Adrenal gland (tissue), 5 donors: ENCODE results near the gene SORCS3.

Source experiments
- CTCF ChIP-seq, 6 experiments: fragments of 450-650 bp in 4 of 6; fragments of 200-600 bp in 2 of 6; sonication (generic) in 1 of 6; IDR thresholded peaks; 1 replicate in 5 of 6; 2 replicates in 1 of 6; pipeline versions ENCODE4 v1.5.1 to v1.8.0; 2016 to 2021; ENCODE audit warnings: antibody characterized with exemption in 6 of 6, mild to moderate bottlenecking in 2 of 6, moderate library complexity in 1 of 6
- POLR2A ChIP-seq, 2 donors: fragments of 450-650 bp; IDR thresholded peaks; one replicate each; pipeline ENCODE4 v1.6.1; 2017; ENCODE audit warnings: antibody characterized with exemption in 2 of 2, mild to moderate bottlenecking in 2 of 2, moderate library complexity in 1 of 2
- donor health status: DM: no; HTN: no; CAD: no.

DNA sequence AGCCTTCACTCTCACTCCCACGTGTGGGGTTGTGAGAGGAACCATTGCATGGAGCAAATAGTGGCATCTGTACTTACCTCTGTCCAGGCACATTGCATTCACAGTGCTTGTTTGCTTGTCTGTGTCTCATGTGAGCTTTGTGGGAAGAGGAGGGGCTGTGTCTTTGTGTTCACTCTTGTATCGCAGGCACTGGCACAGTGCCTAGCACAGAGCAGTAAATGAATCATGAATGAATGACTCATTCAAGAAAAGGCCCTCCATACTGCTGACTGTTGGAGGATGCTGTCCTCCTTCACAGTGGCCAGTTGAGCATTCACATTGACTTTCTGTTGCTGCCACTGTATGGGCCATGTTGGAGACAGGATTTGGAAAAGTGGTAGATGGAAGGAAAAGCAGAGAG is 125.3 kb downstream of the SORCS3 start:
- TF ChIP-seq POLR2A (IDR thresholded peaks at IDR 0.05) = no peak
- no peak for TF ChIP-seq CTCF (IDR thresholded peaks at IDR 0.05)
